NCI-H82 (cell line): Measurements from ENCODE around the gene KCNV2.

Experiments used
- DNase-seq: peaks from one replicate; lab custom pipeline; 2025; lab: John Stamatoyannopoulos, UW

KCNV2 gene

GRCh38 chr9:2720179-2720654 lies 2.9 kb downstream of the KCNV2 start:
- no peak for DNase-seq

- DNase-seq: no peak
These were observed 5.4 kb downstream of the KCNV2 start for GRCh38 chr9:2722715-2723114.

GRCh38 chr9:2723376-2724065 lies 6.2 kb downstream of the KCNV2 start:
- DNase-seq: no peak

GRCh38 chr9:2725126-2725525 lies 7.8 kb downstream of the KCNV2 start:
- DNase-seq: no peak

GRCh38 chr9:2725898-2726649 lies 8.8 kb downstream of the KCNV2 start:
- DNase-seq: no peak

- no peak for DNase-seq
These were observed 9.5 kb downstream of the KCNV2 start for GRCh38 chr9:2726650-2727340.

GRCh38 chr9:2727374-2727773 lies 10.1 kb downstream of the KCNV2 start:
- DNase-seq: no peak

GRCh38 chr9:2727966-2728613 lies 10.8 kb downstream of the KCNV2 start:
- peak; percentile 70 for DNase-seq

- DNase-seq: no peak
These were observed 11.7 kb downstream of the KCNV2 start for GRCh38 chr9:2729003-2729402.

- no peak for DNase-seq
These were observed 12.4 kb downstream of the KCNV2 start for GRCh38 chr9:2729721-2730120.

- no peak for DNase-seq
These were observed 13.7 kb downstream of the KCNV2 start for GRCh38 chr9:2730971-2731370.

- no peak for DNase-seq
These were observed 15.2 kb downstream of the KCNV2 start for GRCh38 chr9:2732492-2732891.

- no peak for DNase-seq
These were observed 23.3 kb downstream of the KCNV2 start for GRCh38 chr9:2740616-2741015.

- DNase-seq: no peak
These were observed 24.3 kb downstream of the KCNV2 start for GRCh38 chr9:2741441-2742158.

GRCh38 chr9:2742214-2742613 lies 24.9 kb downstream of the KCNV2 start:
- DNase-seq: no peak

- no peak for DNase-seq
These were observed 26.7 kb downstream of the KCNV2 start for GRCh38 chr9:2743937-2744529.

- peak; percentile 32 for DNase-seq
These were observed 28.5 kb downstream of the KCNV2 start for GRCh38 chr9:2745560-2746380.

- no peak for DNase-seq
These were observed 32.2 kb downstream of the KCNV2 start for GRCh38 chr9:2749485-2749884.

GRCh38 chr9:2755285-2755684 lies 38.0 kb downstream of the KCNV2 start:
- DNase-seq: peak; percentile 93

- DNase-seq: no peak
These were observed 41.0 kb downstream of the KCNV2 start for GRCh38 chr9:2758162-2758897.
